IPS-18c (cell line): ENCODE data around the gene AMZ1.

Source experiments
- H3K4me3 ChIP-seq: 2 replicates; pipeline ENCODE4 v1.7.0; 2013; ENCODE audit warnings: low read depth, mild to moderate bottlenecking, low read length, moderate library complexity; ENCODE audit not compliant: insufficient read depth
- H3K9me3 ChIP-seq: one replicate; pipeline ENCODE4 v1.6.1; 2013; ENCODE audit warnings: mild to moderate bottlenecking, low read length, moderate library complexity; ENCODE audit not compliant: control insufficient read depth, insufficient read depth

Gene AMZ1

DNA sequence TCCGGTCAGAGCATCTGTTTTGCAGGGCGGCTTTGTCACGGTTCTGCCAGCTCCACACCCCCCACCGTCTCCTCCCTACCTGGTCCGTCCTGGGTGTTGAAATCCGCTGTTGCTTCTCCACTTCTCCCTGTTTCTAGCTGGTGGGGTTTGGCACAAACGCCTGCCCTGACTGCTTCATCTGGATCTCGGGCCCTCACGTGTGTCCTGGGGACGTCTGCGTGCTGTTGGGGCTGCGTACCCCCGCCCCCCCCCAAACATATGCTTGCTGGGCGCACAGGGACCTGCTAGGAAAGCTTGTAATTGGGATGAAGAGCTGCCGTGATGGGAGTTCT is 11.3 kb downstream of the AMZ1 start:
- H3K4me3 ChIP-seq = no peak overlapping the region
- no peaks in the 10 kb centered on the region for H3K9me3 ChIP-seq

DNA sequence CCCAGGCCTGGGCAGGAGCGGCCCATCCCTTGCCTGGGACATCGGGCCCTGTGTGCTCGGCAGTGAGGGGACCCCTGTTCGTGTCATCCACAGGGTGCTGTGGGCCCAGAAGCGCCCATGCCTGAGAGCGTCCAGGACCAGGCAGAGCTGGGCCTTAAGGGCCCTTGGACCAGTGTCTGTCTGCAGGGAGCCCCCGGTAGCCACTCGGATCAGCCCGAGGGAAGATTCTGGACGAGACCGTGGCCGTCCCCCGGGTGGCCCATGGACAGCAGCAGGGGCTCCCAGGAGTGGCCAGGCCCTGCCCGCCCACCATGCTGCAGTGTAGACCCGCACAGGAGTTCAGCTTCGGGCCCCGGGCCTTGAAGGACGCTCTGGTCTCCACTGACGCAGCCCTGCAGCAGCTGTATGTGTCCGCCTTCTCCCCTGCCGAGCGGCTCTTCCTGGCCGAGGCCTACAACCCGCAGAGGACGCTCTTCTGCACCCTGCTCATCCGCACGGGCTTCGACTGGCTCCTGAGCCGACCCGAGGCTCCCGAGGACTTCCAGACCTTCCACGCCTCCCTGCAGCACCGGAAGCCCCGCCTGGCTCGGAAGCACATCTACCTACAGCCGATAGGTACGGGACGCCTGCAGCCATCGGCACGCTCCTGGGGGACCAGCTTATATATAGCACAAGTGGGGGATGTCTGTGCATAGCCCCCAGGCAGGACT is 12.3 kb downstream of the AMZ1 start:
- H3K4me3 ChIP-seq = no peak overlapping the region
- H3K9me3 ChIP-seq = no peaks in the 10 kb centered on the region

DNA sequence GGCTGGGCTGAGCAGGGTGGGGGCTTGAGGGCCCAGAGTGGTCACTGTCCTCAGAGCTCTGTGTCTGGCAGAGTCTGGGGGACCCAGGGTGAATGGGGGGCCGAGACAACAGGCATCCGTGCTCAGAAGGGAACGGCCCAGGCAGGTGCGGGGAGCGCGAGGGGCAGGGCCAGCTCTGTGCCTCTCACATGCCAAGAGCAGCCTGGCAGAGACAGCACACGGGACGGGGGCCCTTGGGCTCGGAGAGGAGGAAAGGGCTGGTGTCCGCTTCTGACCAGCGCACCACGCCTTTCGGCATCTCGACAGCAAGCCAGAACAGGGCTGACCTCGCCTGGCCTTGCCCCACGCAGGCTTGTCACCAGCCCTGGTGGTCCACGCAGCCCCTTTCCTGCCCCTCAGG is 13.4 kb downstream of the AMZ1 start:
- Histone ChIP-seq H3K9me3 (no peaks in the 10 kb centered on the region), H3K4me3 (no peak overlapping the region)

DNA sequence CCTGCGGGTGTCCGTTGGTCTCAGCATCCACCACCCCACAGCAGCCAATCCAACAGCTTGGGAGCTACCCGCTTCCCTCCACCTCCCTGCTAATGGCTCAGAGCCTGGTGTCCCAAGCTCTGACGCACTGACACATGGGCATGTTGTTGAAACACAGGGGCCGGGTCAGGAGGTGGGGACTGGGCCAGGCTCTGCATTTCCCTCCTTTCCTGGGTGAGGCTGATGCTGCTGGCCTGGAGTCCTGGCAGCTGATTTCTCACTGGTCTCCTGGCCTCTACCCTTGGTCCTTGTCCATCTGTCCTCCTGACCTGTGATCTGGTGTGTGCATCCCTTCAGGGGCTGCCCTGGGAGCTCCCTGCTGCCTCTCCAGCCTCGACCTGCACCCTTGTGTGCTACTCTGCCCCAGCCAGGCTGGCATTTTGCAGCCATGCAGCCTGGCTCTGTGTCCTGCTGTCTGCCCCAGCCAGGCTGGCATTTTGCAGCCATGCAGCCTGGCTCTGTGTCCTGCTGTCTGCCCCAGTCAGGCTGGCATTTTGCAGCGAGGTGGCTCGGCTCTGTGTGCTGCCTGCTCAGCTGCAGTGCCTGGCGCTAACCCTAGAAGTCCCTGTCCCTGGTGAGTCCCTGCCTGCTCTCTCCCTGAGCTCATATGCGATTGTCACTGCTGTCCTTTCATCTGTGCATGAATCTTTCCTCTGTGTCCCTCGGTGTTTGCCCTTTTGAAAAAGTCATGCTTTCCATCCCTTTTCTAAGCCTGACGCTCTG is 14.0 kb downstream of the AMZ1 start:
- no peak overlapping the region for H3K4me3 ChIP-seq
- no peaks in the 10 kb centered on the region for H3K9me3 ChIP-seq

DNA sequence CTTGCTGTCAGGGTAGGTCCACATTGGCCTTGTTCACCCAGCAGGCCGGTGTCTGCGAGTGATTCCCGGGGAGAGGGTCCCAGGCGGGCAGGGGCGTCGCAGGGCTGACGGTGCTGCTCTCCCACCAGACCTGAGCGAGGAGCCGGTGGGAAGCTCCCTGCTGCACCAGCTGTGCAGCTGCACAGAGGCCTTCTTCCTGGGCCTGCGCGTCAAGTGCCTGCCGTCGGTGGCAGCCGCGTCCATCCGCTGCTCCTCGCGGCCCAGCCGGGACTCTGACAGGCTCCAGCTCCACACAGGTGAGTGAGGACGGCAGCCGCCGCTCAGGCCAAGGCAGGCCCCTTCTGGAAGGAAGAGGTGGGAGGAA is 14.6 kb downstream of the AMZ1 start:
- no peak overlapping the region for H3K4me3 ChIP-seq
- no peaks in the 10 kb centered on the region for H3K9me3 ChIP-seq

DNA sequence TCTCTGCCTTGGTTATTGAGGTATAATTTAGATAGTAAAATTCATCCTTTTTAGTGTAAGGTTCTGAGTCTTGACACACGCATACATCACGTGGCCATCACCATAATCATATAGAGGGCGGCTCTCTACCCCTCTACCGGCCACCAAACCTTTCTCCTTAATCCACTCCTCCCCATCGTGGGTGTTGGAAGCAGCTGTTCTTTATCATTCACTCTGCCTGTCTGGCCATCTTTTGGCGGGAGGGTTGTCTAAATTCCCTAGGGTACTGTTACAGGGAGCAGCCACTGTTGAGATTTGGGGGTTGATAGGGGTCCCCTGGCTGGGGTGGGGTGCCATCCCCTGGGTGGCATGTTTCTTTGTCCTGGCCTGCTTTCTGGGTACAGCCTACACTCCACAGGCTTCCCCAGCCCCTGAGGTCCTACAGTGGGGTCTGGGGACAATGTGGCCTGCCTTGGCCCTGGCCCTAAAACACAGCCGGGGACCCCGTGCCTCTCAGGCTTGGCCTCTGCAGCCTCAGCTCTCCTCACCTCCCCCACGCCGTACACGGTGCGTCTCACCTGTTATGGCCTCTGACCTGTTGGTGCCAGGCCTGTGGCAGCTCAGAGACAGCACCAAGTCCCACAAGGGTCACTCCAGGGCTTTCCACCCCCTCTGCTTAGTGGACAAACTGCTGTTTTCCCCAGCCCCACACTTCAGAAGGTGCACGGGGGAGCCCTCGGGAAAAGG is 17.5 kb downstream of the AMZ1 start:
- H3K4me3 ChIP-seq = no peak overlapping the region
- H3K9me3 ChIP-seq = no peaks in the 10 kb centered on the region

DNA sequence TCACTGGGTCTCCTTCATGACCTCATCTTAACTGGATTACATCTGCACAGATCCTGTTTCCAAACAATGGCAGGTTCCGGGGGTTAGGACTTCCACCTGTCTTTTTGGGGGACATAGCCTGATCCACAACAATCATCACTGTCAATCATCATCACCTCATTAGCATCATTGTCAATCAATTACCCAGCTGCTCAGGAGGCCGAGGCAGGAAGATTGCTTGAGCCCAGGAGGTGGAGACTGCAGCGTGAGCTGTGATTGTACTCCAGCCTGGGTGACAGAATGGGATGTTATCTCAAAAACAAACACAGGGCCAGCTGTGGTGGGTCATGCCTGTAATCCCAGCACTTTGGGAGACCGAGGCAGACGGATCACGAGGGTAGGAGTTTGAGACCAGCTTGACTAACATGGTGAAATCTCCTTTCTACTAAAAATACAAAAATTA is 18.7 kb downstream of the AMZ1 start:
- no peak overlapping the region for H3K4me3 ChIP-seq
- H3K9me3 ChIP-seq = no peaks in the 10 kb centered on the region

DNA sequence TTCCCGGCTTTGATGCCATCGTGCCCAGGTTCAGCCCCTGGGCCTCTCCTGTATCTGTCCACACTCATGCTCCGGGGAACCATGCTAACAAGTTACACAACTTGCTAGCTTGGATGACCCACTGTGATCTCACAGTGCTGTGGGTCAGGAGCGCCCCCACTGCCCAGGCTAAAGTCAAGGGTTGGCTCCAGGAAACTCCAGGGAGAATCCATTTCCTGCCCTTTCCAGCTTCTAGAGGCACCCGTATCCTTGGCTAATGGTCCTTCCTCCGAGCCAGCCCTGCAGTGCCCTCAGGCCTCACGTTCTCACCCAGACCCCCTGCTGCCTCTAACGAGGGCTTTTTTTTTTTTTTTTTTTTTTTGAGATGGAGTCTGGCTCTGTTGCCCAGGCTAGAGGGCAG is 19.5 kb downstream of the AMZ1 start:
- Histone ChIP-seq H3K4me3 (no peak overlapping the region), H3K9me3 (no peaks in the 10 kb centered on the region)

DNA sequence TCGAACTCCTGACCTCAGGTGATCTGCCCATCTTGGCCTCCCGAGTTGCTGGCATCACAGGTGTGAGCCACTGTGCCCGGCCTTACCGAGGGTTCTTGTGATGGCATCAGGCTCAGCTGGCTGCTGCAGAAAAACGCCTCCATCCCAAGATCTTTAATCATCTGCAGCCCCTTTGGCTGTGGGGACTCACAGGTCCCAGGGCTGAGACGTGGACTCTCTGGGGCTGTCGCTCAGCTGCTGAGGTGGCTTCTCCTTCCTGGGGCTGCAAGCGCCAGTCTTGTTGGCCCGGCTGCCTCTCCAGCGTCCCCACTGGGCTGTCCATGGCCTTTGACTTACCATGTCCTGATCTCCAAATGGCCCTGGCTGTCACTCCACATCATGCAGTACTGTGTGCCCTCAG is 20.0 kb downstream of the AMZ1 start:
- no peak overlapping the region for H3K4me3 ChIP-seq
- no peaks in the 10 kb centered on the region for H3K9me3 ChIP-seq

DNA sequence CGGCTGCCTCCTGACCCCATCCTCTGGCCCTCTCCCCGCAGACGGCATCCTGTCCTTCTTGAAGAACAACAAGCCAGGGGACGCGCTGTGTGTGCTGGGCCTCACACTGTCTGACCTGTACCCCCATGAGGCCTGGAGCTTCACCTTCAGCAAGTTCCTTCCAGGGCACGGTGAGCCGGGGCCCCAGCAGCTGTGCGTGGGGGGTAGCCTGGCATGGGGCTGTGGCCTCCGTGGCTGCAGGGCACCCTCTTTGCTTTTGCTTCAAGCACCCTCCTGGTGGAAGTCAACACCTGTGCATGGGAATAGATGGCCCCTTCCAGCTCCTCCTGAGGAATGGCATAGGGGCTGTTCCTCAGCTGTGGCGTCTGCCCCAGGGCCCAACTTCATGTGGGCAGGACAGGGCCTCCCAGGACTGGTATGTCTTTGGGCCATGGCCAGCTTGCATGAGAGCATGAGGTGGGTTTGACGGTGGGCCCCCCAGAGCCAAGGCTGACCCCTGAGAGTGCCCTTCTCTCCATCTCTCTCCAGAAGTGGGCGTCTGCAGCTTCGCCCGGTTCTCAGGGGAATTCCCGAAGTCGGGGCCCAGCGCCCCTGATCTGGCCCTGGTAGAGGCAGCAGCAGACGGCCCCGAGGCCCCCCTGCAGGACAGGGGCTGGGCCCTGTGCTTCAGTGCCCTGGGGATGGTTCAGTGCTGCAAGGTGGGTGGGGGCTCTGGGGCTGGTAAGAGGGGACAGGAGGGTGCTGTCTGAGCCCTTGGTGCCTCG is 20.7 kb downstream of the AMZ1 start:
- Histone ChIP-seq H3K4me3 (no peak overlapping the region), H3K9me3 (no peaks in the 10 kb centered on the region)

DNA sequence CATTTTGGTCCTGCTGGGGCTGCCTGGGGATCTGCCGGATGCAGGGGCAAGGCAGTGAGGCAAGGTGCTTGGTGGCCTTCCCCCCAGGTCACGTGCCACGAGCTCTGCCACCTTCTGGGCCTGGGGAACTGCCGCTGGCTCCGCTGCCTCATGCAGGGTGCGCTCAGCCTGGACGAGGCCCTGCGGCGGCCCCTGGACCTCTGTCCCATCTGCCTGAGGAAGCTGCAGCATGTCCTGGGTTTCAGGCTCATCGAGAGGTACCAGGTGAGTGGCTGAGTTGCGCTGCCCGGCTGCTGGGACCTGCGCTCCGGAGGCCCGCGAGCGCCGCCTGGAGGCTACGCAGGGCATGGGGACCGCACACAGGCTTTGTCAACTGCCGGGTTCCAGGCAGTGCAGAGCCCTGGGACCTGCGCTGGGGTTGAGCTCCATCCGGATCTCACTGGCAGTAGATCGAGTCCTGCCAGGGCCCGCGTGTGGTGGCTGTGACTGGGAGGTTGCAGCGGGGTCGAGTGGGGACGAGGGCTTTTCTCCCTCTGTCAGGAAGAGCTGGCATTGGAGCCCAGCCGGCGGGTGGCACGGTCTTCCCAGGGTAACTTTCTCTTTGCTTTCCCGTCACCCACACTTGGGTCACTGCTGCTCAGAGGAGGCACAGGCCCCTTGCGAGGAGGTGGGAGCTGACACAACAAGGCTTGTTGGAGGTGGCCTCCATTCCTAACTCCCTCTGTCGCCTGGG is 21.7 kb downstream of the AMZ1 start:
- Histone ChIP-seq H3K4me3 (no peak overlapping the region), H3K9me3 (no peaks in the 10 kb centered on the region)

DNA sequence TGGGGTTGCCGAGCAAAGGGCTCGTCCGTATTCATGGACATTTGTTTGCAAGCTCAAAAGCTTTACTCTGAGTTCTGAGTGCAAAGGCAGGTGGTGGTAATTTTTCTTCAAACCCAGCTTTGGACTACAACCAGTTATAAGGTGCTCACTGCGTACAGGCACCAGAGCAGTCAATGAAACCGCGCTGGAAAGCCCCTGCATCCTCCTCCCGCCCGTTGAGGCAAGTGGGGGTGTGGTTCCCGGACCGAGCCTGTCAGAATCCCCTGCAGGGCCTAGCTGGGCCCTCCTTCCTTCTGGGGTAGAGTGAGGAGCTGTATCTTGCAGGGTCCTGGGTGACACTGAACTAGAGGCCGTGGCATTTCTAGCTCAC is 22.3 kb downstream of the AMZ1 start:
- Histone ChIP-seq H3K4me3 (no peak overlapping the region), H3K9me3 (no peaks in the 10 kb centered on the region)

DNA sequence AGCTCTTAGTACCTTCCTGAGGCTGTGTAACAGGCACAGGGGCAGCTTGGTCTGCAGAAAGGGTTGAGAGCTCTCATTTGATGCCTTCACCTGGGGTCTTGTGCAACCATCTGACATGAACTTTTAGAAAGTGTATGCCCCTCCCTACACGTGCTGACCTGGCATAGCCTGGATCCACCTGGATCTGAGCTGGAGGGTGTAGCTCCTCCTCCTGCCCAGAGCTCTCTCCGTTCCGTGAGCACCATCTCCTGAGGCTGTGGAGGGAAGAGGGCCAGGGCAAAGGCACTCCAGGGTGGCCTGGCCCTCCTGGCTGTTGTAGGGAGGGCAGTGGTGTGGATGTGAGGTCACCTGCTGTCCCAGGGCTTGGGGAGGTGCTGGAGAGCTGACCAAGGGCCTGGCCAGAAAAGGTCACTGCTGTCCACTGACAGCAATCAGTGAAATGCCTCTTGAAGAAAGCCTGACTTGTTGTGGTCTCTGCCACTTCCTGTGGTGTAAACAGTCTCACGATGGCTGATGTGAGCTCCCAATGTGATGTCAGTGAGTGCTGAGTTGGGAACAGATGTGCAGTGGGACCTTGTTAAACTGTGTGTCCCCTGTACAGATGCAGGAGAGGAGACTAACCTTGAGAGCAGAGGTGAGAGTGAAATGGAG is 23.0 kb downstream of the AMZ1 start:
- H3K9me3 ChIP-seq = no peaks in the 10 kb centered on the region
- H3K4me3 ChIP-seq = no peak overlapping the region

DNA sequence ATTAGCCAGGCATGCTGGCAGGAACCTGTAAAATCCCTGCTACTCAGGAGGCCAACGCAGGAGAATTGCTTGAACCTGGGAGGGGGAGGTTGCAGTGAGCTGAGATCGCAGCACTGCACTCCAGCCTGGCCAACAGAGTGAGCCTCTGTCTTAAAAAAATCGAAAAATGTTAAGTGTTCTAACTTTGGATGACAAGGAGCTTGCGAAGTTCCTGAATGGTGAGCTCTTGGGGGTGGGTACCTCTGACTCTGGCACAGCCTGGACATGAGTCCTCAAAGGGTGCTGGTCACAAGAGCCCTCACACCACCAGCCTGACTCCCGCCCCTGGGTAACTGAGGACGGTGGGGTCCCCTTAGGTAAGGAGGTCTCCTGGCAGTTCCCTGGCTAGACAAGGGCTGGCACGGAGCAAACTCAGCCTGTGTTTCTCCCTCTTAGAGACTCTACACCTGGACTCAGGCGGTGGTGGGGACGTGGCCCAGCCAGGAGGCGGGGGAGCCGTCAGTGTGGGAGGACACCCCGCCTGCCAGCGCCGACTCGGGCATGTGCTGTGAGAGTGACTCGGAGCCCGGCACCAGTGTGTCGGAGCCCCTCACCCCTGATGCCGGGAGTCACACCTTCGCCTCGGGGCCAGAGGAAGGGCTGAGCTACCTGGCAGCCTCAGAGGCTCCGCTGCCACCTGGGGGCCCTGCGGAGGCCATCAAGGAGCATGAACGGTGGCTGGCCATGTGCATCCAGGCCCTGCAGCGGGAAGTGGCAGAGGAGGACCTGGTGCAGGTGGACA is 24.1 kb downstream of the AMZ1 start:
- no peaks in the 10 kb centered on the region for H3K9me3 ChIP-seq
- H3K4me3 ChIP-seq = no peak overlapping the region

DNA sequence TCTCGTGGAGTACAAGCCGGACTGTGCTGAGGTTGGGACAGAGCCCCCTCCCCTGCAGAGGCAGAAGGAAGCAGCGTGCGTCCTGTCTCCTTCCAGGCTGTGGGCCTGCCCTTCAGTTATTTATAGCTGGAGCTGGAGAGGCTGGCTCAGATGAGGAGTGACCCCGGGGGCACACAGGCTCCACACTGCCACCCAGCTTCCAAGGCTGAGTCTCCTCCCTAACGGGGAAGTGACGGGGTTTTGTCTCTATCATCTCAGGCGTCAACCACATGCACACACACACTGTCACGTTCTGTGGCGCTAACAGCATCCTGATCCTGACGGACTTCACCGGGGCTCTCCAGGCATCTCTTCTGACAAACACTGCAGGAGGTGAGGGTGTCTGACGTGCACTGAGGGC is 25.4 kb downstream of the AMZ1 start:
- Histone ChIP-seq H3K9me3 (no peaks in the 10 kb centered on the region), H3K4me3 (no peak overlapping the region)

DNA sequence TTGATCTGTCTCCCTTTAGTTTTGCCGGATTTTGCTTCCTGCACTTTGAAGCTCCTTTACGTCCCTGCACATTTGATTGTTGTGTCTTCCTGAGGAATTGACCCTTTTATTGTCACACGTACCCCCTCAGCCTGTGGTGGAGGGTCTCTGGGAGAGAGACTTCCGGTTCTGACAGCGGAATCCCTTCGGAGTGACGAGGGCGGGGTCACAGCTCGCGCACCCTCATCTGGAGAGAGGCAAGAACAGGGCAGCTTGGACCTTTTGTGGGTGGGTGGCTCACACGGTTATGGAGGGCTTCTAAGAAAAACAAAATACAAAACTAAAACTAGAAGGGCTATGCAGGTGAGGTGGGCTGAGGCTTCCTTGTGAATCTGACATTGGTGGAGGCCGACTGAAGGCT is 26.0 kb downstream of the AMZ1 start:
- H3K9me3 ChIP-seq = no peaks in the 10 kb centered on the region
- no peak overlapping the region for H3K4me3 ChIP-seq
